HEK293T (cell line): ENCODE results near the gene CYP2F1.
"Not testable (repeated sequence)": the region's sequence is repeated elsewhere in the genome, so short reads cannot be mapped to it uniquely, and the experiment has no call there.

ENCODE experiments used
- CTCF ChIA-PET: fragments of 350-600 bp; formaldehyde crosslinking; extraction: SDS; loops from one replicate; lab custom pipeline; 2021; ENCODE audit warnings: antibody characterized with exemption, inconsistent platforms; lab: Yijun Ruan, JAX
- POLR2A ChIA-PET: fragments of 350-600 bp; formaldehyde crosslinking; extraction: SDS; loops from one replicate; lab custom pipeline; 2020; ENCODE audit warnings: antibody characterized with exemption, inconsistent platforms; lab: Yijun Ruan, JAX
- DNase-seq: peaks from one replicate; pipeline ENCODE4 v3.0.0; 2012; ENCODE audit warnings: mixed read lengths; ENCODE audit errors: extremely low spot score
- ARNT ChIP-seq: fragments of 450-650 bp; IDR thresholded peaks from 2 replicates; pipeline ENCODE4 v1.6.1; 2017; ENCODE audit warnings: mild to moderate bottlenecking
- BHLHE40 ChIP-seq: fragments of 450-650 bp; IDR thresholded peaks from 2 replicates; pipeline ENCODE4 v1.6.1; 2016; ENCODE audit warnings: mild to moderate bottlenecking, moderate library complexity, borderline replicate concordance
- CTBP1 ChIP-seq: fragments of 450-650 bp; IDR thresholded peaks from 2 replicates; pipeline ENCODE4 v1.6.1; 2016; ENCODE audit warnings: borderline replicate concordance
- ELF4 ChIP-seq: fragments of 450-650 bp; IDR thresholded peaks from 2 replicates; pipeline ENCODE4 v1.6.1; 2017; ENCODE audit warnings: antibody characterized with exemption
- FOXA1 ChIP-seq: fragments of 450-650 bp; IDR thresholded peaks from 2 replicates; pipeline ENCODE4 v1.6.1; 2016; ENCODE audit warnings: mild to moderate bottlenecking
- FOXK2 ChIP-seq: fragments of 450-650 bp; IDR thresholded peaks from 2 replicates; pipeline ENCODE4 v1.6.1; 2016; ENCODE audit warnings: mild to moderate bottlenecking
- FOXM1 ChIP-seq: fragments of 450-650 bp; IDR thresholded peaks from 2 replicates; pipeline ENCODE4 v1.6.1; 2017; ENCODE audit warnings: mild to moderate bottlenecking, borderline replicate concordance
- HDGF ChIP-seq: fragments of 450-650 bp; IDR thresholded peaks from 2 replicates; pipeline ENCODE4 v1.6.1; 2017; ENCODE audit warnings: antibody characterized with exemption, borderline replicate concordance
- L3MBTL2 ChIP-seq: fragments of 450-650 bp; conservative IDR thresholded peaks from 2 replicates; pipeline ENCODE4 v1.6.1; 2016; ENCODE audit warnings: mild to moderate bottlenecking
- LEF1 ChIP-seq: fragments of 450-650 bp; IDR thresholded peaks from 2 replicates; pipeline ENCODE4 v1.6.1; 2017; ENCODE audit warnings: mild to moderate bottlenecking, borderline replicate concordance
- NFRKB ChIP-seq: fragments of 450-650 bp; IDR thresholded peaks from 2 replicates; pipeline ENCODE4 v1.6.1; 2016; ENCODE audit warnings: mild to moderate bottlenecking, moderate library complexity
- PKNOX1 ChIP-seq: fragments of 450-650 bp; IDR thresholded peaks from 2 replicates; pipeline ENCODE4 v1.6.1; 2016
- SP1 ChIP-seq: fragments of 450-650 bp; IDR thresholded peaks from 2 replicates; pipeline ENCODE4 v1.6.1; 2017
- SUZ12 ChIP-seq: fragments of 450-650 bp; IDR thresholded peaks from 2 replicates; pipeline ENCODE4 v1.6.1; 2016; ENCODE audit warnings: mild to moderate bottlenecking
- TARDBP ChIP-seq: fragments of 450-650 bp; IDR thresholded peaks from 2 replicates; pipeline ENCODE4 v1.6.1; 2016
- ZNF384 ChIP-seq: fragments of 450-650 bp; IDR thresholded peaks from 2 replicates; pipeline ENCODE4 v1.6.1; 2016

The CYP2F1 gene

GRCh38 chr19:41089959-41090358 is 24.3 kb upstream of the CYP2F1 start:
- ChIA-PET POLR2A (no interaction called here), CTCF (no interaction called here)
- no peak for DNase-seq
- TF ChIP-seq FOXA1 (no peak), LEF1 (no peak), FOXM1 (no peak), FOXK2 (no peak), CTBP1 (no peak), NFRKB (no peak), ZNF384 (no peak), BHLHE40 (no peak), PKNOX1 (no peak), TARDBP (no peak), SP1 (no peak), SUZ12 (no peak), ARNT (no peak)

GRCh38 chr19:41095703-41096102 is 18.5 kb upstream of the CYP2F1 start:
- ChIA-PET CTCF (interaction anchor here (0.6 kb wide), 1 partner anchor 658 kb away, joined by 4 read pairs; no protein-coding TSS in a partner anchor), POLR2A (no interaction called here)
- no peak for DNase-seq
- TF ChIP-seq ELF4 (no peak), HDGF (no peak), CTBP1 (no peak), PKNOX1 (no peak), SP1 (no peak), ARNT (no peak), FOXK2 (no peak), SUZ12 (no peak), ZNF384 (no peak), LEF1 (no peak), NFRKB (no peak), L3MBTL2 (no peak), FOXM1 (no peak), BHLHE40 (no peak)

GRCh38 chr19:41096353-41096752 is 17.9 kb upstream of the CYP2F1 start:
- TF ChIP-seq HDGF (no peak), BHLHE40 (no peak), ARNT (no peak), FOXA1 (no peak), NFRKB (no peak), L3MBTL2 (no peak), ZNF384 (no peak), FOXK2 (no peak)
- no peak for DNase-seq
- POLR2A ChIA-PET: no interaction called here
- CTCF ChIA-PET: no interaction called here

GRCh38 chr19:41097302-41097701 is 16.9 kb upstream of the CYP2F1 start:
- TF ChIP-seq BHLHE40 (no peak), FOXK2 (no peak), LEF1 (no peak), ZNF384 (no peak), PKNOX1 (no peak), TARDBP (no peak), L3MBTL2 (no peak), ELF4 (no peak), SUZ12 (no peak), FOXA1 (no peak), SP1 (no peak), NFRKB (no peak), ARNT (no peak), CTBP1 (no peak), HDGF (no peak), FOXM1 (no peak)
- CTCF ChIA-PET: no interaction called here
- POLR2A ChIA-PET: no interaction called here
- no peak for DNase-seq

GRCh38 chr19:41098762-41099161 is 15.5 kb upstream of the CYP2F1 start:
- TF ChIP-seq ELF4 (no peak), SP1 (no peak), PKNOX1 (no peak), L3MBTL2 (no peak), FOXA1 (no peak), ARNT (no peak), LEF1 (no peak), BHLHE40 (no peak), CTBP1 (no peak), FOXK2 (no peak), ZNF384 (no peak), HDGF (no peak), SUZ12 (no peak), FOXM1 (no peak), NFRKB (no peak), TARDBP (no peak)
- no peak for DNase-seq
- POLR2A ChIA-PET: no interaction called here
- CTCF ChIA-PET: no interaction called here

- POLR2A ChIA-PET, CTCF ChIA-PET, DNase-seq: not testable (repeated sequence)
Observed at GRCh38 chr19:41102210-41102609, 12.0 kb upstream of the CYP2F1 start.
